Measurements from ENCODE around the gene SLC39A9.

GRCh38 chr14:69360438-69361108, 37.9 kb upstream of the SLC39A9 start:
- TF ChIP-seq CTCF (IDR thresholded peaks at IDR 0.05) (no peak), POLR2A (IDR thresholded peaks at IDR 0.05) (no peak)

Data from esophagus squamous epithelium (tissue), 4 donors.